Fibroblast of skin of left biceps (primary cell): Measurements from ENCODE around the gene CYP2C19.
"Not testable (repeated sequence)": the region's sequence is repeated elsewhere in the genome, so short reads cannot be mapped to it uniquely, and the experiment has no call there.

ENCODE experiments used
- DNase-seq, 2 experiments: peaks; one replicate each; pipeline ENCODE4 v3.0.0-alpha.2; 2013; ENCODE audit warnings: low read depth in 2 of 2

Gene CYP2C19

GRCh38 chr10:94879214-94879613, 116.7 kb downstream of the CYP2C19 start:
- no peak for DNase-seq

GRCh38 chr10:94889123-94889522, 126.6 kb downstream of the CYP2C19 start:
- DNase-seq, result no peak

GRCh38 chr10:94890264-94891022, 128.0 kb downstream of the CYP2C19 start:
- DNase-seq, result no peak

GRCh38 chr10:94898414-94898813, 135.9 kb downstream of the CYP2C19 start:
- DNase-seq, result not testable (repeated sequence)

- no peak for DNase-seq
Measured at GRCh38 chr10:94902080-94902479, 139.6 kb downstream of the CYP2C19 start.

- DNase-seq, result no peak
Measured at GRCh38 chr10:94902570-94902969, 140.1 kb downstream of the CYP2C19 start.
